ENCODE measurements around the gene PDZD7.

PDZD7 gene

DNA sequence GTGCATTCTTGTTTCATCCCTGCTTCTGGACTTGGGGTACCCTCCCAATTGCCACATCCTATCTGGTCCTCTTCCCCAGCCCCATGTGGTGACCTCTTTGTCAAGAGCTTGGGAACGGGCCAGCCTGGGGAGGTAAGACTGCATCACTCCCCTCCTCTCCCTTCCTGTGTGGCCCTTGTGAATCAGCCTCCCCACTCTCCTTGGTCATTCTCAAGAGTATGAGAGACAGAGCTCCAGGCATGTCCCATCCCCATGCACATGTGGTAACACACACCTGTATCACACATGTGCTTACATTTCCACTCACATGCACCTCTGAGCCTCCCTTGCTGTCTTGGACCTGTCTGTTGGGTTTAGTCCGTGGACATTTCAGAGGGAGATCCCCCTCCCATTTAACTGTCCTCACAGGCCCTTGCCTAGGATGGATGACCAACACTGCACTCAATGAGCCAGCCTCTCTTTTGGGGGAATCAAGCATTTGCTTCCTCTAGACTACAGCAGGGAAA is 46.2 kb downstream of the PDZD7 start:
- no peak overlapping the region for H3K27ac ChIP-seq (replicated peaks)
- TF ChIP-seq SPI1 (IDR thresholded peaks at IDR 0.05; ENCODE audit: borderline replicate concordance, low read depth) = no peak
- TF ChIP-seq, protein P1, sequence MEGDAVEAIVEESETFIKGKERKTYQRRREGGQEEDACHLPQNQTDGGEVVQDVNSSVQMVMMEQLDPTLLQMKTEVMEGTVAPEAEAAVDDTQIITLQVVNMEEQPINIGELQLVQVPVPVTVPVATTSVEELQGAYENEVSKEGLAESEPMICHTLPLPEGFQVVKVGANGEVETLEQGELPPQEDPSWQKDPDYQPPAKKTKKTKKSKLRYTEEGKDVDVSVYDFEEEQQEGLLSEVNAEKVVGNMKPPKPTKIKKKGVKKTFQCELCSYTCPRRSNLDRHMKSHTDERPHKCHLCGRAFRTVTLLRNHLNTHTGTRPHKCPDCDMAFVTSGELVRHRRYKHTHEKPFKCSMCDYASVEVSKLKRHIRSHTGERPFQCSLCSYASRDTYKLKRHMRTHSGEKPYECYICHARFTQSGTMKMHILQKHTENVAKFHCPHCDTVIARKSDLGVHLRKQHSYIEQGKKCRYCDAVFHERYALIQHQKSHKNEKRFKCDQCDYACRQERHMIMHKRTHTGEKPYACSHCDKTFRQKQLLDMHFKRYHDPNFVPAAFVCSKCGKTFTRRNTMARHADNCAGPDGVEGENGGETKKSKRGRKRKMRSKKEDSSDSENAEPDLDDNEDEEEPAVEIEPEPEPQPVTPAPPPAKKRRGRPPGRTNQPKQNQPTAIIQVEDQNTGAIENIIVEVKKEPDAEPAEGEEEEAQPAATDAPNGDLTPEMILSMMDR (IDR thresholded peaks at IDR 0.05; ENCODE audit: insufficient read depth, low read length) = no peak
- TF ChIP-seq GABPA (IDR thresholded peaks at IDR 0.05; ENCODE audit: low read depth) = no peak
- TF ChIP-seq, protein P2, sequence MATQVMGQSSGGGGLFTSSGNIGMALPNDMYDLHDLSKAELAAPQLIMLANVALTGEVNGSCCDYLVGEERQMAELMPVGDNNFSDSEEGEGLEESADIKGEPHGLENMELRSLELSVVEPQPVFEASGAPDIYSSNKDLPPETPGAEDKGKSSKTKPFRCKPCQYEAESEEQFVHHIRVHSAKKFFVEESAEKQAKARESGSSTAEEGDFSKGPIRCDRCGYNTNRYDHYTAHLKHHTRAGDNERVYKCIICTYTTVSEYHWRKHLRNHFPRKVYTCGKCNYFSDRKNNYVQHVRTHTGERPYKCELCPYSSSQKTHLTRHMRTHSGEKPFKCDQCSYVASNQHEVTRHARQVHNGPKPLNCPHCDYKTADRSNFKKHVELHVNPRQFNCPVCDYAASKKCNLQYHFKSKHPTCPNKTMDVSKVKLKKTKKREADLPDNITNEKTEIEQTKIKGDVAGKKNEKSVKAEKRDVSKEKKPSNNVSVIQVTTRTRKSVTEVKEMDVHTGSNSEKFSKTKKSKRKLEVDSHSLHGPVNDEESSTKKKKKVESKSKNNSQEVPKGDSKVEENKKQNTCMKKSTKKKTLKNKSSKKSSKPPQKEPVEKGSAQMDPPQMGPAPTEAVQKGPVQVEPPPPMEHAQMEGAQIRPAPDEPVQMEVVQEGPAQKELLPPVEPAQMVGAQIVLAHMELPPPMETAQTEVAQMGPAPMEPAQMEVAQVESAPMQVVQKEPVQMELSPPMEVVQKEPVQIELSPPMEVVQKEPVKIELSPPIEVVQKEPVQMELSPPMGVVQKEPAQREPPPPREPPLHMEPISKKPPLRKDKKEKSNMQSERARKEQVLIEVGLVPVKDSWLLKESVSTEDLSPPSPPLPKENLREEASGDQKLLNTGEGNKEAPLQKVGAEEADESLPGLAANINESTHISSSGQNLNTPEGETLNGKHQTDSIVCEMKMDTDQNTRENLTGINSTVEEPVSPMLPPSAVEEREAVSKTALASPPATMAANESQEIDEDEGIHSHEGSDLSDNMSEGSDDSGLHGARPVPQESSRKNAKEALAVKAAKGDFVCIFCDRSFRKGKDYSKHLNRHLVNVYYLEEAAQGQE (IDR thresholded peaks at IDR 0.05; ENCODE audit: insufficient replicate concordance, low read depth) = no peak
- no peak for TF ChIP-seq POLR2AphosphoS5 (IDR thresholded peaks at IDR 0.05; ENCODE audit: low read depth)
- H3K4me3 ChIP-seq (replicated peaks; ENCODE audit: insufficient read depth, low read length) = no peak overlapping the region
- H3K27me3 ChIP-seq (ENCODE audit: insufficient read depth, poor library complexity, severe bottlenecking) = no peaks in the 10 kb centered on the region
- no peak for DNase-seq (ENCODE audit: low read depth in 1 of 2, low spot score in 1 of 2)

DNA sequence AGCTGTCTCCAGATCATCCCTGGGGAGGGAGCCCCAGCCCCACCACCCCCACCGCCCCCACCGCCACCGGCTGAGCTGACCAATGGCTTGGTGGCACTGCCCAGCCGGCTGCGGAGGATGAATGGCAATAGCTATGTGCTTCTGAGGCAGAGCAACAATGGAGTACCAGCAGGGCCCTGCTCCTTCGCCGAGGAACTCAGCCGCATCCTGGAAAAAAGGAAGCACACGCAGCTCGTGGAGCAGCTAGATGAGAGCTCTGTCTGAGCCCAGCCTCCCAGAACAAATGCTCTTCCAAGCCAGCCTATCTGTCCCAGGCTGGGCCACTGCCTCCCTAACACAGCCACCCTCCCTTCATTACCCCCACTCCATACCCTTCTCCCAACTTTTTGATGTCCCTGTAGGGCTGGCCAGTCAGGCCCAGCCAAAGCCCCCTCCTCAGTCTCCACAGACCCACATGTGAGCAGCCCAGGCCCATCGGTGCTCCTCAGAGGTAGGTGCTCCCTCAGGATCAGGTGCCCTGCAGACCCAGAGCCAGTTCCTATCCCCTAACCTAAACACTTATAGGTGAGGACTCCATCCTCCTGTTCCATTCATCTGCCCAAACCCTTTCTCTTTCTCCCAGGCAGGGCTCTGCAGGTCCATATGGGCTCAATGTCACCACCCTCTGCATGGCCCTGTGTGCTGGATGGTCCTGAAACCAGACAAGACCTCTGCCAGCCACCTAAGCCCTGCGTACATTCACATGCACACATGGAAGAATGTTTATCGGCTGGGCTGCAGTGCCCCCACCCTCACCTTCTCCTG is 46.9 kb downstream of the PDZD7 start:
- TF ChIP-seq, protein P1 (IDR thresholded peaks at IDR 0.05; ENCODE audit: insufficient read depth, low read length) = no peak
- TF ChIP-seq, protein P2 (IDR thresholded peaks at IDR 0.05; ENCODE audit: insufficient replicate concordance, low read depth) = no peak
- TF ChIP-seq GABPA (IDR thresholded peaks at IDR 0.05; ENCODE audit: low read depth) (no peak), POLR2AphosphoS5 (IDR thresholded peaks at IDR 0.05; ENCODE audit: low read depth) (no peak), SPI1 (IDR thresholded peaks at IDR 0.05; ENCODE audit: borderline replicate concordance, low read depth) (no peak)
- no peak for DNase-seq (ENCODE audit: low read depth in 1 of 2, low spot score in 1 of 2)
- H3K4me3 ChIP-seq (replicated peaks; ENCODE audit: insufficient read depth, low read length) = no peak overlapping the region
- H3K27ac ChIP-seq (replicated peaks) = no peak overlapping the region
- H3K27me3 ChIP-seq (ENCODE audit: insufficient read depth, poor library complexity, severe bottlenecking) = no peaks in the 10 kb centered on the region

DNA sequence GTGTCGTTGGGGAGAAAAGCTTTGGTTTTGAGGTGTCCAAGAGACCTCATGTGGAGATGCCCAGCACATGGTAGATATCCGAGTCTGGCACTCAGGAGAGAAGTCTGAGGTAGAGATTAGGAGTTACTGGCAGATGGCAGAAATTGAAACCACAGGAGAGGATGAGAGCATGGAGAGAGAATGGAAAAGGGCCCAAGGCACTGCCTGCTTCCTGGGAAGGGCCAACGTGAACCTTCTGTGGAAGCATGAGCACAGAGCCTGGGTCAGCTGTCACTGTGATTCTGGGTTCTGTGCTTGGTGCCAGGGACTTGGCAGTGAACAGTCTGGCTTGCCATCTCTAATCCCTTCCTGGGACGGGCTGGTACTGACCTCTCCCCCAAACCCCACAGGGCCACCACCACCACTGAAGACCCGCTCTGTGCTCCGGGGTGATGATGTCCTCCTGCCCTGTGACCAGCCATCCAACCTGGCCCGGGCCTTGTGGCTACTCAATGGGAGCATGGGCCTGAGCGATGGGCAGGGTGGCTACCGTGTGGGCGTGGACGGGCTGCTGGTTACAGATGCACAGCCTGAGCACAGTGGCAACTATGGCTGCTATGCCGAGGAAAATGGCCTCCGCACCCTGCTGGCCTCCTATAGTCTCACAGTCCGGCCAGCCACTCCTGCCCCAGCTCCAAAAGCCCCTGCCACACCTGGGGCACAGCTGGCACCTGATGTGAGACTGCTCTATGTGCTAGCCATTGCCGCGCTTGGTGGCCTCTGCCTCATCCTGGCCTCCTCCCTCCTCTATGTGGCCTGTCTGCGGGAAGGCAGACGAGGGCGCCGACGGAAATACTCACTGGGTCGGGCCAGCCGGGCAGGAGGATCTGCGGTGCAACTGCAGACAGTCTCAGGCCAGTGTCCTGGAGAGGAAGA is 47.8 kb downstream of the PDZD7 start:
- Histone ChIP-seq H3K27ac (replicated peaks) (no peak overlapping the region), H3K27me3 (ENCODE audit: insufficient read depth, poor library complexity, severe bottlenecking) (no peaks in the 10 kb centered on the region), H3K4me3 (replicated peaks; ENCODE audit: insufficient read depth, low read length) (no peak overlapping the region)
- no peak for DNase-seq (ENCODE audit: low read depth in 1 of 2, low spot score in 1 of 2)
- TF ChIP-seq, protein P1 (IDR thresholded peaks at IDR 0.05; ENCODE audit: insufficient read depth, low read length) = no peak
- TF ChIP-seq SPI1 (IDR thresholded peaks at IDR 0.05; ENCODE audit: borderline replicate concordance, low read depth) = no peak
- TF ChIP-seq, protein P2 (IDR thresholded peaks at IDR 0.05; ENCODE audit: insufficient replicate concordance, low read depth) = no peak
